ENCODE measurements around the gene KCNJ12.
"Not testable (repeated sequence)": the region's sequence is repeated elsewhere in the genome, so short reads cannot be mapped to it uniquely, and the experiment has no call there.

The KCNJ12 gene

GRCh38 chr17:21349358-21350050, 26.7 kb upstream of the KCNJ12 start:
- DNase-seq, result not testable (repeated sequence)

GRCh38 chr17:21350495-21350894, 25.7 kb upstream of the KCNJ12 start:
- not testable (repeated sequence) for DNase-seq

GRCh38 chr17:21351366-21352065, 24.6 kb upstream of the KCNJ12 start:
- DNase-seq, result no peak

- no peak for DNase-seq
These were observed 23.8 kb upstream of the KCNJ12 start for GRCh38 chr17:21352221-21352980.

GRCh38 chr17:21352981-21353265, 23.2 kb upstream of the KCNJ12 start:
- no peak for DNase-seq

- peak; percentile 9 to 48 for DNase-seq
These were observed 22.7 kb upstream of the KCNJ12 start for GRCh38 chr17:21353326-21354010.

- DNase-seq, result no peak
These were observed 21.3 kb upstream of the KCNJ12 start for GRCh38 chr17:21354796-21355385.

- no peak for DNase-seq
These were observed 20.6 kb upstream of the KCNJ12 start for GRCh38 chr17:21355586-21355985.

GRCh38 chr17:21356537-21357127, 19.5 kb upstream of the KCNJ12 start:
- no peak for DNase-seq

- no peak for DNase-seq
These were observed 18.9 kb upstream of the KCNJ12 start for GRCh38 chr17:21357281-21357680.

- DNase-seq, result no peak
These were observed 18.2 kb upstream of the KCNJ12 start for GRCh38 chr17:21357696-21358656.

GRCh38 chr17:21358682-21359482, 17.3 kb upstream of the KCNJ12 start:
- DNase-seq, result no peak

GRCh38 chr17:21359483-21359840, 16.7 kb upstream of the KCNJ12 start:
- DNase-seq, result no peak

GRCh38 chr17:21360048-21360447, 16.1 kb upstream of the KCNJ12 start:
- no peak for DNase-seq

GRCh38 chr17:21361020-21361809, 14.9 kb upstream of the KCNJ12 start:
- DNase-seq, result no peak

- DNase-seq, result no peak
These were observed 13.7 kb upstream of the KCNJ12 start for GRCh38 chr17:21362331-21362931.

GRCh38 chr17:21363776-21364642, 12.1 kb upstream of the KCNJ12 start:
- DNase-seq, result no peak

- DNase-seq, result no peak
These were observed 11.1 kb upstream of the KCNJ12 start for GRCh38 chr17:21365016-21365415.

Data from inflammatory macrophage (primary cell).